GM18517 (cell line): ENCODE results near the gene SULT1C2.
"Not testable (repeated sequence)": the region's sequence is repeated elsewhere in the genome, so short reads cannot be mapped to it uniquely, and the experiment has no call there.

Experiments used
- ATAC-seq: cut with Tn5 transposase; IDR thresholded peaks from one replicate; pipeline ENCODE4 v1.9.1; 2021; ENCODE audit warnings: mild to moderate bottlenecking, moderate library complexity; ENCODE audit not compliant: unreplicated experiment

The SULT1C2 gene

DNA sequence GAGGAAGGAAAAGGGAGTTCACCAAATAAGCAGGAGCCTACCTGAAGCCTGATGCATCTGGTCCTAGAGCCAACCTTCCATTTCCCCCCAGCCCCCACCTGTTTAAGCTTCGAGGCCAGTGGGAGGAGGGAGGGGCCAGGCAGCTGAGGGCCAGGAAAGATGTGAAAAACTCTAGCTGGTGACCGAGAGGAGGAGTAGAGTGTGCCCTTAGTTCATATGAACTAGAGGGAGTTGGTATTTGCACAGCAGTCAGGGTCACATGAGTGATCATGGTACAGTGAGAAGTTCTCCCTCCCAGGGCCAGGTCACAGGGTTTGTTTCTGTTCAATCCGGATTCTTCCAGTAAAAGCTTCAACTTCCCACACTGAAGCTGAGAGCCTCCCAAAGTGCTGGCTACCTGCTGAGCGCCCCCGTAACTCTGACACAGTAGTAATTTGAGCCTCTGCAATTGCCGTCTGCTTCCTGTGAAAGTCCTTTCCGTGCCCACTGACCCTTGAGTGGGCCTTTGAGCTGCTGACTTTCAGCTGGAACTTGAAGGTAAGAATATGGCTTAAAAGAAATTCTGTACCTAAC lies at the start of gene SULT1C2:
TSS of gene SULT1C2 (plus strand) at position 362 of the 573 bp plus-strand sequence. CDS start 4,773 bp downstream, outside the sequence.
- ATAC-seq: no peak

DNA sequence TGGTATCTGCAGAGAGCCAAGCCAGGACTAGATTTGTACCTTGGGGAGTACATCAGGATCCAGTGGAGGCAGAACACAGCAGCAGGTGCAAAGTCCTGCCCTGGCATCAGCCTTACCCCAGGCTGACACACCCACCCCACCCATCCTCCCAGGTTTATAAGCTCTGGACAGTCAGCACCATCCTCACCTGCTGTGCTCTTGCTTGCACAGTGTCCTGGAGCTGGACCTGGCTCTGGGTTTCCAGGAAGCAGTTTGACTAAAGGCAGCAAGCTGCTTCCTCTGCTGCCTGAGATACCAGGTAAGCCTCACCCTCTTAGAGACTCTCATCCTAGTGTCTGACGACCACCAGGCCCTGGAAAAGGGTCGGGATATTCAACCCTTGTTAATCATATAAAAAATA lies 48.9 kb upstream of the SULT1C2 start, which contains the start of gene SULT1C3:
TSS of gene SULT1C3 (plus strand) at position 183 of the 400 bp plus-strand sequence. CDS start 7,227 bp downstream, outside the sequence.
- ATAC-seq: no peak

- ATAC-seq: no peak
Observed at GRCh38 chr2:108240966-108241365, 47.7 kb upstream of the SULT1C2 start.

GRCh38 chr2:108243566-108243965 lies 45.1 kb upstream of the SULT1C2 start:
- ATAC-seq: no peak

DNA sequence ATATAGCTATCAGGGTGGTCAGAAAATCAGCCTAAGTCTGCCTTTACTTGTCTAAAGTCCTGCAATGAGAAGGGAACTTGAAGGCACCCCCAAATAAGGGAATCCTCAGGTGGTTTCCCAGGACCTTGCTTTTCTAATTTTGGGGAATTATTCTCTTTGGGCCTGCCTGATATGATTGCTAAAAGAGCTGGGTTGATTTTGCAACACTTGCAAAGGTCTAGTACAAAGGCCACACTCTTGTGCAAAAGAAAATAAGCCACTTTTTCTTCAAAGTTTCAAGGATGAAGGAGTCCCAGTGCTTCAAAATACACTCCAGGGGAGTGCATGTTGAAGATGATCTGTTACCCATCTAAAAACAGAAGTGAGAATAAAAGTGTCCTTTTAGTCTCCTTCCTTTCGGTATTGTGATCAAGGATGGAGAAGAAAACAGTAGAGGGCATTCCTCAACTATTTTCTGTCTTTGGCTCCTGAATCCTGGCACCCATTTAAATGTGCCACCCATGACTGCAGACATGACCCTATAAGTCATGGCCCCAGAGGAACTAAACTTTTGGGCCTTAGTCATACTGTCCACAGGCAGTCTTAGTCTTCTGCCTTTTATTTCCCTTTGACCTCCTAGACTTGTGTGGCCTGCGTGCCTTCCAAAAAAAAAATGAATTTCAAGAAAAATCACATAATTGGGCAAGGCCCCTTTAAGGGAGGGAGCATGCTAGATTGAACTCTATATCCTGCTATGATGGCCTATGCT lies 43.9 kb upstream of the SULT1C2 start:
- ATAC-seq: no peak

DNA sequence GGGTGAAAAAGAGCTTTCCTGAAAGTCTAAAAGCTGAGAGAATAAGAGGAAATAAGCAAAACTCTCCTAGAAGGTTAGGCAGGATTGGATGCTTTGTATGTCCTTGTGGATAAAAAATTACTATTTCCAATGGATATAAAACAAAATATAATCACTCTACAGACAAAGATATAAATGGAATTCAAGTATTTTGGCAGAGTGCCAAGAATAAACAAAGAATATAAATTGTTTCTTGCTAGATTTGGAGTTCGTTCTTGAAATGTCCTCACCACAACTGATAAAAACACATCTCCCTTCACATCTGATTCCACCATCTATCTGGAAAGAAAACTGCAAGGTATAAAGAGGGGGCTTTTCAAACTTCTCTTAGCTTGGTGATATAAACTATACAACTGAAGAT lies 35.6 kb upstream of the SULT1C2 start:
- no peak for ATAC-seq

- ATAC-seq: no peak
Observed at GRCh38 chr2:108257757-108258331, 30.9 kb upstream of the SULT1C2 start.

DNA sequence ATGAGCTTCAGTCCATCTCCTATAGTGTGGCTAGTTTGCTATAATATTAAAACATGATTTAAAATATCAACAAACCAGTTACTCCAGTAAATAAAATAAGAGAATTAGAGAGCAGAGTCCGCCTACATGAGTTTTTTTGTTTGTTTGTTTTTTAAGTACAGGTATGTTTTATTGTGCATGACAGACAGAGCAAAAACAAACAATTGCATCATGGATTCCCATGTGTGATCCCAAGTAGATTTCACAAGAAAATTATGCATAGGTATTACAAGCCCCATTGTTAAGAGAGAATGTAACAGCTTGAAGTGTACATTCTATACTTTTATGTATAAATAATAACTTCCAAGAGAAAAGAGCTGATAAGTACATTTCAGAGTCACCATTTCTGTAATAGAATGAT lies 27.9 kb upstream of the SULT1C2 start:
- ATAC-seq: no peak

DNA sequence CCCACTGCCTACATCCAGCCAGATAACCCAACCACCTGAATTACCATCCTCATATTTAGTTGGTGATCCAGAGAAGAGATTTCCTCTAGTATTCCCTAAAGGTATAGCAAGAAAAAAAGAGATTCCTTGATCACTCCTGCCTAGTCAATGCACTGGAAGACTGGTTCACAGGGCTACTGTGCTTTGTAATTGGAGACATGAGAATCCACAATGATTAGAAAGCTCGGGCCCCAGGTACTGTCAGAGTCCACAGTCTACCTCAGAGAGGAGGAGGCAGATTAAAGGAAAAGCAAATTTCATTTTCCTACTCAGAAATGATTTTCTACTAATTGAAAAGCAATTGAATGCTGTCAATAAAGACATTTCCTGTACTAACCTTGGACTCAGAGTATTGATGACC lies 26.7 kb upstream of the SULT1C2 start:
- no peak for ATAC-seq

GRCh38 chr2:108263401-108263800 lies 25.3 kb upstream of the SULT1C2 start:
- ATAC-seq: no peak

GRCh38 chr2:108266218-108266617 lies 22.5 kb upstream of the SULT1C2 start:
- no peak for ATAC-seq

GRCh38 chr2:108267101-108267500 lies 21.6 kb upstream of the SULT1C2 start:
- ATAC-seq: no peak

GRCh38 chr2:108268001-108268400 lies 20.7 kb upstream of the SULT1C2 start:
- no peak for ATAC-seq

DNA sequence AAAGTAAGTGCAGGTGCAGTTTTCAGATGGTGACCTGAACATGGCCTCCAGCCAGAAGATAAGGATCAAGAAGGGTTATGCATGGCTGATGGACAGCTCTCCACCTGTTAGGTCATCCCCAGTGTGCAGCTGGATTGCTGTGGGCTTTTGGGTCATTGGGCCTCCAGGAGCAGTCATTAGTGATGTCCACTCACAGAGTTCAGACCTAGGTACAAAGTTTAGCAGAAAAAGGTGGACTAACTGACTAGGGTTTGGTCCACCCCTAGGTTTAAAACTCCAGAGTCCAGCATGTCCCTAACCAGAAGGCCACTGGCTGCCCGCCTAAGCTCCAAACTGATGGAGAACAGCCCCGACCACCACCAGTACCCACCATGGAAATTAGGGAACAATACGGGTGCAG lies 18.3 kb upstream of the SULT1C2 start:
- no peak for ATAC-seq

DNA sequence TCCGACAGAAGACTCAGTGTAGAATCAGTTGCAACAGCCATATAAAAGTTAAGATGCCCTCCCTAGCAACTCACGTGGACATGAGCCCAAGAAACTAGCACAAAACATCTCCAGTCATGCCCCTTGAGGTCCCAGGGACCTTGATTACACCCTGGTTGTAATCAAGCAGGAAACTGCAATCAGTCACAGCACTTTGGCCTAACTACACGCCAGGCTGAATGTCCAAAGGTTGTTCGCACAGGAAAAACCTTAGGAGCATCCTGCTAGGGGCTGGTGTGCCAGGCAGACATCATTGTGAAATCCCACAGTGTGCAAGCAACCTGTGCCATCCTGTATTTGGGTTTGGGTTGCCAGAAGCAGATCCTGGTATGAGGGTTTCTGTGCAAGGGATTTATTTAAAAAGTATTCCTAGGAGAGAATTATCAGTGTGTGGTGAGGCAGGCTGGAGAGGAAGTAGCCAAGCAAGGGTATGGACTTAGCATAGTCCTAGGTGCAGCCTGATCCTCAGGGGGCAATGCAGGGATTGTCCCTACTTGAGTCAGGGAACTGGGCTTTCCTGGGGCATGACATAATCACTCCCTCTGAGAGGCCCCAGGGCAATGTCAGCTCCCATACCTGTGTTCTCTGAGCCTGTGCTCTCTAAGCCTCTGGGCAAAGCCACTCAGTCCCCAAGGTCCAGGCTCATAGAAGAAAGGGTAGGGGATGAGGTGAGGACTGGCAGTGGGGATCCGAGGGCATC lies 17.8 kb upstream of the SULT1C2 start:
- no peak for ATAC-seq

DNA sequence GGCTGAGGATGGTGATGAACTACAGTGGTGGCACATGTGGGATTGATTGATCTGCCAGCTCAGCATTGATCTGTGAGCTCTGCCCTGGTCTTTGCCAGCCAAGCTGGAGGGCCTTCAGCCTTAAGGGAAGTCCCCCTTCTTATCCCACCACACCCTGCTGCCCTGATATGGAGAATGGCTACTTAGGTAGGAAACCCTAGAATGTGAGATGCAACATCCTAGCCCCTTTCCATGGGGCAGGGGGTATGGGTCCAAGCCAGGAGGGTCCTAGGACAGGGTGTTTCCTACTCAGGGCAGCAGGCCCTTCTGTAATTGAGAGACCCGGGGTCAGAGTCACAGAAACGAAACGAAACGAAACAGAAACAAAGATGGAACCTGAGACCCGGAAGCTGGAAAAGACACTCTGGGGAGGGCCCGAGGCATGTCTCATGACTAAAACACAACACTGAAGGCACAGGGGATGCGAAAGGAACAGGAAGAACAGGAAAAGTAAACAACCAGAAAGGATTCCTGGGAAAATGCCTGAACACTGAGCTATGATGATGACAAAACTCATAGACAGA lies 16.9 kb upstream of the SULT1C2 start:
- ATAC-seq: no peak

- ATAC-seq: no peak
Observed at GRCh38 chr2:108278631-108279030, 10.1 kb upstream of the SULT1C2 start.

- no peak for ATAC-seq
Observed at GRCh38 chr2:108279468-108279867, 9.2 kb upstream of the SULT1C2 start.

DNA sequence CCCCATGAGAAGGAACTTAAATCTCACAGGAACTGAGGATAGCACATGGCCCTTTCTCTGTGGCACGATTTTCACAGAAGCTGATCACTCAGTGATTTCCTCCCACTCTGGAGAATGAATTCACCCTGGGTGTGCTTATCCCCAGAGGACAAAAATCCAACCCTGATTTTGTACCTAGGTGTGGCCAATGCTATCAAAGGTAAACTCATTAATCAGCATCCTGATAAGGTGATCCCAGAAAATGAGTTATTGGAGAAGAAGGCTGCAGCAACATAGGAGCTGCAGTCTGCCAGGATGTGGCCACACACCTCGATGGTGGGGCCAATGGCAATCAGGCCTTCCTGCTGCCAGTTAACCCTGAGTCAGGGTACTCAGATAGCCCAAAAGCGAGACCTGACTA lies 8.2 kb upstream of the SULT1C2 start:
- no peak for ATAC-seq

DNA sequence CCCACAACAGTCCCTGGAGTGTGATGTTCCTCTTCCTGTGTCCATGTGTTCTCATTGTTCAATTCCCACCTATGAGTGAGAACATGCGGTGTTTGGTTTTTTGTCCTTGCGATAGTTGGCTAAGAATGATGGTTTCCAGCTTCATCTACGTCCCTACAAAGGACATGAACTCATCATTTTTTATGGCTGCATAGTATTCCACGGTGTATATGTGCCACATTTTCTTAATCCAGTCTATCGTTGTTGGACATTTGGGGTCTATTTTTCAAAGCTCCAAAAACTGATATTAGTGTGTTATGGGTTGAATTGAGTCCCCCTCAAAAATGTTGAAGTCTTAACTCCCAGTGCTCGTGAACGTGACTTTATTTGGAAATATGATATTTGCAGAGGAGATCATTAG lies 4.1 kb upstream of the SULT1C2 start:
- ATAC-seq: not testable (repeated sequence)

- ATAC-seq: no peak
Observed at GRCh38 chr2:108285616-108286015, 3.1 kb upstream of the SULT1C2 start.
